ENCODE measurements around the gene WFDC1.

The WFDC1 gene

DNA sequence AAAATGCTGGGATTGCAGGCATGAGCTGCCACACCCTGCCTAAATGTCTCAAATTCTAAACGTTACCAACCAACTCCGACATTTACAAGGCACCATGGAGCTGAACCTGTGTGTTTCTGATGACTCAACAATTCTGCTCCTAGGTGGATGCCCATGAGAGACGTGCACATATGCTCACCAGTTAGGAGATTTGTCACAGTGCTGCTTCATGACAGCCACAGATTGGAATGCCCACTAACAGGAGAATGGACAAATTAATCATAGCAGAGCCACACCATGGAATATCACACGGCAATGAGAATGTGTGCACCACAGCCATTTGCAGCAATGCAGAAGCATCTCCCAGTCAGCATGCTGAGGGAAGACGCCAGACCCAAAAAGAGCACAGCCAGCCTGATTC is 46.8 kb upstream of the WFDC1 start:
- Histone ChIP-seq H3K79me2 (no peaks in the 10 kb centered on the region), H3K27me3 (ENCODE audit: control insufficient read depth, insufficient read depth, low read length) (no peaks in the 10 kb centered on the region), H3K4me2 (ENCODE audit: low read length) (no peak overlapping the region), H3K4me1 (peaks cover 8% of the 10 kb centered on the region), H3K9me3 (ENCODE audit: control insufficient read depth, low read length) (no peaks in the 10 kb centered on the region), H3K36me3 (ENCODE audit: control insufficient read depth, insufficient read depth, low read length) (no peaks in the 10 kb centered on the region), H3K27ac (no peak overlapping the region), H2AFZ (no peak overlapping the region), H3K9ac (no peak overlapping the region), H3K4me3 (ENCODE audit: low read depth, low read length) (no peak overlapping the region)
- TF ChIP-seq, protein P1, sequence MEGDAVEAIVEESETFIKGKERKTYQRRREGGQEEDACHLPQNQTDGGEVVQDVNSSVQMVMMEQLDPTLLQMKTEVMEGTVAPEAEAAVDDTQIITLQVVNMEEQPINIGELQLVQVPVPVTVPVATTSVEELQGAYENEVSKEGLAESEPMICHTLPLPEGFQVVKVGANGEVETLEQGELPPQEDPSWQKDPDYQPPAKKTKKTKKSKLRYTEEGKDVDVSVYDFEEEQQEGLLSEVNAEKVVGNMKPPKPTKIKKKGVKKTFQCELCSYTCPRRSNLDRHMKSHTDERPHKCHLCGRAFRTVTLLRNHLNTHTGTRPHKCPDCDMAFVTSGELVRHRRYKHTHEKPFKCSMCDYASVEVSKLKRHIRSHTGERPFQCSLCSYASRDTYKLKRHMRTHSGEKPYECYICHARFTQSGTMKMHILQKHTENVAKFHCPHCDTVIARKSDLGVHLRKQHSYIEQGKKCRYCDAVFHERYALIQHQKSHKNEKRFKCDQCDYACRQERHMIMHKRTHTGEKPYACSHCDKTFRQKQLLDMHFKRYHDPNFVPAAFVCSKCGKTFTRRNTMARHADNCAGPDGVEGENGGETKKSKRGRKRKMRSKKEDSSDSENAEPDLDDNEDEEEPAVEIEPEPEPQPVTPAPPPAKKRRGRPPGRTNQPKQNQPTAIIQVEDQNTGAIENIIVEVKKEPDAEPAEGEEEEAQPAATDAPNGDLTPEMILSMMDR (IDR thresholded peaks at IDR 0.05), result no peak

DNA sequence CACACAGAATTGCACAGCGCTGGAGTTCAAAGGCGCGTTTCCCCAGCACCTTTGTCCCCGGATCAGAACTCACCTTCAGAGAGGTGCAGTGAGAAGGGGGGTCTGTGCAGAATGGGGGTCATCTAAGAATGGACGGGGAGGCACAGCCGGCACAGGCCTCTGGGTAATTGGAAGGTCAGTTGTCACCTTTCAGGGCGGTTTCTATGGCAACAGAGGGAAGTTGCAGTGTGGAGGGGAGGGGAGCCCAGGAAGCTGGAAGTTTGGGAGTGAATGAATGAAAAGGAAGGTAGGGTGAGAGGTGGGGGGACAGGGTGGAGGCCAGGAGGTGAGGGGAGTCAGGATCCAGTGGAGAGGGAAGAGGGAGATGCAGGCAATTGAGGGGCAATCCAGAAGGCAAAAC is 42.5 kb upstream of the WFDC1 start:
- H3K36me3 ChIP-seq (ENCODE audit: control insufficient read depth, insufficient read depth, low read length), result no peaks in the 10 kb centered on the region
- no peaks in the 10 kb centered on the region for H3K27me3 ChIP-seq (ENCODE audit: control insufficient read depth, insufficient read depth, low read length)
- no peak overlapping the region for H3K4me2 ChIP-seq (ENCODE audit: low read length)
- no peak overlapping the region for H3K9ac ChIP-seq
- no peak overlapping the region for H2AFZ ChIP-seq
- H3K4me1 ChIP-seq, result peaks cover under 1% of the 10 kb centered on the region
- H3K9me3 ChIP-seq (ENCODE audit: control insufficient read depth, low read length), result no peaks in the 10 kb centered on the region
- H3K4me3 ChIP-seq (ENCODE audit: low read depth, low read length), result no peak overlapping the region
- H3K79me2 ChIP-seq, result no peaks in the 10 kb centered on the region
- no peak overlapping the region for H3K27ac ChIP-seq
- TF ChIP-seq, protein P1 (IDR thresholded peaks at IDR 0.05), result no peak

DNA sequence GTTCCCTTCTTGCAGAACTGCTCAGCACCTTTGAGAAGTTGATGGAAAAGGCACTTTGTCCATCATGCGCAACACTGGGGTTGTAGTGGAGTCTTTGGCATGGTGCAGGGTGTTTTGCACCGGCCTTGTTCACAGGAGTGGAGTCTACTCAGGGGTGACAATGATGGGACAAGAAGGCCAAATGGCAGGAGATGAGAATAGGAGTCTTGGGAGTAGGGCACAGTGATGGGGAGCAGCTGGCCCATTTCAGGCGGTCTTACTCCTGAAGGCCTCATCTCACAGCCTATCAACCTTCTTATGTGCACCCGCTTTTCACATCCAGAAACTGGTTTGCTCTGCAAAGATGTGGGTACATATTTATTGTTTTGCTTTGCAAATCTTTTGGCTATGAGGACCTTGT is 41.5 kb upstream of the WFDC1 start:
- Histone ChIP-seq H3K4me2 (ENCODE audit: low read length) (no peak overlapping the region), H3K4me1 (no peaks in the 10 kb centered on the region), H3K4me3 (ENCODE audit: low read depth, low read length) (no peak overlapping the region), H3K27ac (no peak overlapping the region), H2AFZ (no peak overlapping the region), H3K9ac (no peak overlapping the region), H3K27me3 (ENCODE audit: control insufficient read depth, insufficient read depth, low read length) (no peaks in the 10 kb centered on the region), H3K79me2 (no peaks in the 10 kb centered on the region), H3K36me3 (ENCODE audit: control insufficient read depth, insufficient read depth, low read length) (no peaks in the 10 kb centered on the region), H3K9me3 (ENCODE audit: control insufficient read depth, low read length) (no peaks in the 10 kb centered on the region)
- TF ChIP-seq, protein P1 (IDR thresholded peaks at IDR 0.05), result no peak

DNA sequence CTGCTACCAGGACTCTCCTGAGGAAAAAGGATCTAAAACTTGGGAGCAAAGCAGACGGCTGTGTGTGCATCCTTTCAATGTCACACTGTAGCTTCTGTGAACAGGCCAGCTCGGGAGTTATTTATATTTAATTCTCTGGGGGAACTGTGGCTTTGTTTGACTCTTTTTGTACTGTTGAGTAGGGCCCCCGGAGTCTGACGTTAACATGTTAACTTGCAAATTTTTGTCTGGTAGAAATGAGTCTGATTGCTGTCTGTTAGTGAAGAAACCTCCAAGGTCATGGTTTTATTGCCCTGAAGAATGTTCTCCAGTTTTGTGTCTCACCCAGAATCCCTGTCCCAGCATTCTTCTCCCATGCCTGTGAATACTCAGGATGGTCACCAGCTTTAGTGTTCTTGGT is 40.6 kb upstream of the WFDC1 start:
- Histone ChIP-seq H2AFZ (no peak overlapping the region), H3K27me3 (ENCODE audit: control insufficient read depth, insufficient read depth, low read length) (no peaks in the 10 kb centered on the region), H3K27ac (no peak overlapping the region), H3K9me3 (ENCODE audit: control insufficient read depth, low read length) (no peaks in the 10 kb centered on the region), H3K4me3 (ENCODE audit: low read depth, low read length) (no peak overlapping the region), H3K4me2 (ENCODE audit: low read length) (no peak overlapping the region), H3K9ac (no peak overlapping the region), H3K4me1 (no peaks in the 10 kb centered on the region), H3K36me3 (ENCODE audit: control insufficient read depth, insufficient read depth, low read length) (no peaks in the 10 kb centered on the region), H3K79me2 (no peaks in the 10 kb centered on the region)
- TF ChIP-seq, protein P1 (IDR thresholded peaks at IDR 0.05), result no peak

DNA sequence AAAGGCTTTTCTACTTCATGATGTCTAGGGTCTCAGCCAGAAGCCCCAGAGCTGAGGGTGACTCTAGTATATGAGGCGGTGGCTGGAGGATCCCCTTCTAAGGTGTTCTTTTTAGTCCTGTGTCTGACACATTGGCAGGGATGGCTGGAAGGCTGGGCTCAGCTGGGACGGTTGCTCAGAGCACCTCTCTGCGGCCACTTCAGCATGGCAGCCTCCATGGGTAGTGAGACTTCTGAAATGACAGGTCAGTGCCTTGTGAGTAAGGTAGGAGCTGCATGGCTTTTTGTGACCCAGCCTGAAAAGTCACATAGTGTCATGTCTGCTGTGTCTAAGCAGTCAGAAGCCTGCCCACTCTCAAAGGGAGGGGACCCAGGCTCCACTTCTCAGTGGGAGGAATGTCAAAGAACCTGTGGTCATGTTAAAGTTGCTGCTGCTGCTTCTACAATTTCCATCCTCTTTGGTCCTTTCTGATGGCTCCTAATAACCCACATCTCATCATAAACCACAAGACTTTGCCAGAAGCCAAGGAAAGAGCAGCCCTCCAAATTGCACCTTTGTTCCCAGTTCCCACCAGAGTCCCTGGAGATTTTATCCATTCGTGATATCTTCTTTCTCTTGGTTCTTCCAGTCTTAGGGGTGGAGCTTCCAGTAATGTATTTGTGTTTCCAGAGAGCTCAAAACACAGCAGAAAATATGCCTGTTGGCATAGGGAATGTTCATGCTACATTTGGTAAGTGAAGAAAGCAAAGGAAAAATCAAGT is 39.4 kb upstream of the WFDC1 start:
- Histone ChIP-seq H3K9ac (no peak overlapping the region), H3K4me1 (no peaks in the 10 kb centered on the region), H2AFZ (no peak overlapping the region), H3K79me2 (no peaks in the 10 kb centered on the region), H3K27ac (no peak overlapping the region), H3K4me2 (ENCODE audit: low read length) (no peak overlapping the region), H3K27me3 (ENCODE audit: control insufficient read depth, insufficient read depth, low read length) (no peaks in the 10 kb centered on the region), H3K36me3 (ENCODE audit: control insufficient read depth, insufficient read depth, low read length) (no peaks in the 10 kb centered on the region), H3K4me3 (ENCODE audit: low read depth, low read length) (no peak overlapping the region), H3K9me3 (ENCODE audit: control insufficient read depth, low read length) (no peaks in the 10 kb centered on the region)
- TF ChIP-seq, protein P1 (IDR thresholded peaks at IDR 0.05), result no peak

Measured in parathyroid adenoma (tissue), 2 donors.